Neuron (in vitro differentiated cells): Measurements from ENCODE around the gene LPCAT2.

ENCODE experiments used
- H2AFZ ChIP-seq: one replicate; pipeline ENCODE4 v1.6.1; 2013; ENCODE audit warnings: low read depth, mild to moderate bottlenecking, inconsistent platforms, low read length, moderate library complexity
- H3K27me3 ChIP-seq: one replicate; pipeline ENCODE4 v1.6.1; 2013; ENCODE audit warnings: low read length; ENCODE audit not compliant: insufficient read depth
- H3K36me3 ChIP-seq: one replicate; pipeline ENCODE4 v1.6.1; 2013; ENCODE audit warnings: low read length; ENCODE audit not compliant: insufficient read depth
- H3K4me1 ChIP-seq: one replicate; pipeline ENCODE4 v1.6.1; 2013; ENCODE audit warnings: low read length; ENCODE audit not compliant: insufficient read depth
- H3K4me3 ChIP-seq: 2 replicates; pipeline ENCODE4 v1.5.1; 2013; ENCODE audit warnings: mild to moderate bottlenecking, low read length, moderate library complexity
- H3K9me3 ChIP-seq: one replicate; pipeline ENCODE4 v1.6.1; 2013; ENCODE audit warnings: low read length

Gene LPCAT2

DNA sequence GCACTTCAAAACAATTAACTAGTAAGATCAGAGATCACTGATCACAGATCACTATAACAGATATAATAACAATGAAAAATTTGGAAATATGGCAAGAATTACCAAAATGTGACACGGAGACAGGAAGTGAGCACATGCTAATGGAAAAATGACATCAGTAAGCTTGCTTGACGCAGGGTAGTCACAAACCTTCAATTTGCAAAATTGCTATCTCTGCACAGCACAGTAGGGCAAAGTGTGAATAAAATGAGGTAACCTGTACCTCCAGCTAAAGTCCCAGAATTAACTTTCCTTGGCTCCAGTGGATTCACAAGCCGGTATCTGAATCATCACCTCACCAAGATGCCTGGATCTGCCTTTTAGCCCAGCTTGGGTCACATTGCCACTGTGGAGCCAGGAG lies 34.1 kb upstream of the LPCAT2 start:
- H2AFZ ChIP-seq: no peak overlapping the region
- no peak overlapping the region for H3K4me3 ChIP-seq
- peaks cover 5% of the 10 kb centered on the region for H3K4me1 ChIP-seq
- peaks cover 23% of the 10 kb centered on the region for H3K27me3 ChIP-seq
- H3K9me3 ChIP-seq: no peaks in the 10 kb centered on the region
- H3K36me3 ChIP-seq: no peaks in the 10 kb centered on the region

DNA sequence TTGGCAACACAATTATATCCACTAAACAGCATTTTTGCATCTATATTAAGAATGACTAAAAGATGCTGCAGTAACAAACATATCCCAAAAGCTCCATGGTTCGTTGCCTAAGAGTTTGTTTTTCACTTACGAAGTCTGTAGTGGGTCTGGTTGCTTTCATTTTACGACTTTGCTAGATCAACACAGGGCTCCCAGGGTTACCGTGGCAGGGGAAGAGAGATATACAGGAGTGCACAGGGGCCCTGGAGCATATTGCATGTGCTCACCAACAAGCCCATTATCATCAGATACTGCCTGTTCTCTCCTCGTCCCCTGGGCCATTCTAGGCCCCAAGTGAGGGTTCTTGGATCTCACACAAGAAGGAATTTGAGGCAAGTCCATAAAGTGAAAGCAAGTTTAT lies 33.0 kb upstream of the LPCAT2 start:
- no peaks in the 10 kb centered on the region for H3K9me3 ChIP-seq
- no peak overlapping the region for H3K4me3 ChIP-seq
- H3K27me3 ChIP-seq: peaks cover 28% of the 10 kb centered on the region
- H3K36me3 ChIP-seq: no peaks in the 10 kb centered on the region
- H3K4me1 ChIP-seq: peaks cover 13% of the 10 kb centered on the region
- no peak overlapping the region for H2AFZ ChIP-seq

DNA sequence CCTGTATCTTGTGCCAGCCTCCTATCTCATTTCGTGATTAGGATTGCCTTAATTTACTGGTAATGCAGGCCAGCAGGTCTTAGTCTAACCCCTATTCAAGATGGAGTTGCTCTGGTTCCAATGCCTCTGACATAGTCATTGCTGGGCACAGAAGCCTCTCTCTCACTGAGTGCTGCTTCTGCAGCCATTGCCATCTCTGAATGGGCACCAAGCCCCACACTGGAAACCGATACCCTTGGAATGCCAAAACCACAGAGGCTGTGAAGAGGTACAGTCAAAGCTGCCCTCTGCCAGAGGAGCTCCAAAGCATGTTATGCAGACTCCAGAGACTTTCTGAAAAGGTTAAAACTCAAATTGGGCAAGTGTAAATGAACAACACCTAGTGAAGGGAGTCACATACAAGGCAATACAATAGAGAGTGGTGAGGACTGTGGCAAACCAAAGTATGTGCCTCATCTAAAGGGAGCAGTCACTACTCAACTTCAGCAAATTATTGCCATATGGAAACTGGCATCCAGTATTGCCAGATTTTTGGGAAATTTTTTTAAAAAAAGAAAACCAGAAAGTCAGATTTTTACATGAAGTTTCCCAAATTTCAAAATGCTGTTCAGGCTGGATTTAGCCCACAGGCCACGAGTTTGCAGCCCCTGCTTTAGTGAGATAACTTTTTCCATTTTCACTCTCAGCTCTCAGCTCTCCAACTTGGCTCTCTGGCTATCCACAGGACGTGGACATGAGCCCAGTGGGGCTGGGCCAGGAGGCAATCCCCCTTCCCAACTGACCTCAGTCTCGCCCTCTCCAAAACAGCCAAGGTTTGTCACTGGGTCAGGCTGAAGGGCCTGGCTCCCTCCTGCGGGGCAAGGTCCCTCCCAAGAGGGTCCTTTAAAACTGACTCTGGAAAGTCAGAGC lies 32.0 kb upstream of the LPCAT2 start:
- Histone ChIP-seq H3K36me3 (no peaks in the 10 kb centered on the region), H3K4me1 (peaks cover 13% of the 10 kb centered on the region), H3K9me3 (no peaks in the 10 kb centered on the region), H2AFZ (no peak overlapping the region), H3K27me3 (peaks cover 30% of the 10 kb centered on the region), H3K4me3 (no peak overlapping the region)

DNA sequence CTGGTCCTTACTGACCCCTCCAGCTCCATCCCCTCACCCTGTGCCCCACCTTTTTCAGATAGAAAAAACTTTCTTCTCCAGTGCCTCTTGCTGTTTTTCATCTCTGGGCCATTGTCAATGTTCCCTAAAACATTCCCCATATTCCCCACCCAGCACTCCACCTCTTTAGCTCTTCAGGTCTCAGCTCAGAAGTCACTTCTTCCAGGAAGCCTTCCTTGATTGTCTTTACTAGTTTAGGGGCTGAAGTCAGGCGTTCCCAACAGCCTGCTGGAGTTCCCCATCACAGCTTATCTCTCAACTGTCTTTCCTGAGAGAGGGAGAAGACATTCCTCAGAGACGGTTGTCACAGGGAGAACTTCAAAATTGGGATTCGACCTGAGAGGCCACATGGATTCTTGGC lies 31.1 kb upstream of the LPCAT2 start:
- Histone ChIP-seq H3K9me3 (no peaks in the 10 kb centered on the region), H3K36me3 (no peaks in the 10 kb centered on the region), H3K4me3 (no peak overlapping the region), H3K4me1 (peaks cover 13% of the 10 kb centered on the region), H2AFZ (no peak overlapping the region), H3K27me3 (peaks cover 30% of the 10 kb centered on the region)

DNA sequence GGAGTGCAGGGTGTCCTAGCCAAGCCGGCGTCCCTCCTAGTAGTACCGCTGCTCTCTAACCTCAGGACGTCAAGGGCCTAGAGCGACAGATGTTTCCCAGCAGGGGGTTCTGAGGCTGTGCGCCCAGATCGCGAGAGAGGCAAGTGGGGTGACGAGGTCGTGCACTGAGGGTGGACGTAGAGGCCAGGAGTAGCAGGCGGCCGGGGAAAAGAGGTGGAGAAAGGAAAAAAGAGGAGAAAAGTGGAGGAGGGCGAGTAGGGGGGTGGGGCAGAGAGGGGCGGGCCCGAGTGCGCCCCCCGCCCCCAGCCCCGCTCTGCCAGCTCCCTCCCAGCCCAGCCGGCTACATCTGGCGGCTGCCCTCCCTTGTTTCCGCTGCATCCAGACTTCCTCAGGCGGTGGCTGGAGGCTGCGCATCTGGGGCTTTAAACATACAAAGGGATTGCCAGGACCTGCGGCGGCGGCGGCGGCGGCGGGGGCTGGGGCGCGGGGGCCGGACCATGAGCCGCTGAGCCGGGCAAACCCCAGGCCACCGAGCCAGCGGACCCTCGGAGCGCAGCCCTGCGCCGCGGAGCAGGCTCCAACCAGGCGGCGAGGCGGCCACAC lies 29.9 kb upstream of the LPCAT2 start, which contains the start of gene MMP2:
TSS of gene MMP2 (plus strand) at position 372 of the 603 bp plus-strand sequence. CDS start 282 bp downstream, outside the sequence.
- peaks cover 30% of the 10 kb centered on the region for H3K27me3 ChIP-seq
- peak within 1 kb of the TSS; percentile 93 for H2AFZ ChIP-seq
- no peaks in the 10 kb centered on the region for H3K36me3 ChIP-seq
- H3K9me3 ChIP-seq: no peaks in the 10 kb centered on the region
- peaks cover 13% of the 10 kb centered on the region for H3K4me1 ChIP-seq
- peak within 1 kb of the TSS; percentile 70 for H3K4me3 ChIP-seq

DNA sequence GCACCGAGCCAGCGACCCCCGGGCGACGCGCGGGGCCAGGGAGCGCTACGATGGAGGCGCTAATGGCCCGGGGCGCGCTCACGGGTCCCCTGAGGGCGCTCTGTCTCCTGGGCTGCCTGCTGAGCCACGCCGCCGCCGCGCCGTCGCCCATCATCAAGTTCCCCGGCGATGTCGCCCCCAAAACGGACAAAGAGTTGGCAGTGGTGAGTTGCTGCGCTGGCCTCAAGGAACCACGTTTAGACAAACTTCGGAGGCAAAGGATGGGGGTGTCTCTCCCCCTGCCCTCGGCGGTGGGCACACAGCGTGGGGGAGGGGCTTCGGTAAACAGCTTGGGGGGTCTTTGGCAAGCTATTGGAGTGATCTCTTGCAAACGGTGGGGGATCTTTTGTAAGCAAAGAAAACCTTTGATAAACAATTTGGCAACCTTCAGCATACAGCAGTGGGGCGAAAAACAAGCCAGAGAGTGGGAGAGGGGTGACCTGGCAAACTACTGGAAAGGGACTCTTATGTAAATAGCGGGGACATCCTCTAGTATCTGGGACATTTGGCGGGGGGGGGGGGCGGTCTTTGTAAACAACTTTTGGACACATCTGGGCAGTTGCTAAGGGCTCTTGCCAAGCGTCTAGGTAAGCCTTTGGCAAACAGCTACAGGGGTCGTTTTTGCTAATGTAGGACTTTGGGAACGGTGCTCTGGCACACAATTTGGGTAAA lies 29.3 kb upstream of the LPCAT2 start:
- peak overlapping the region; percentile 70 for H3K4me3 ChIP-seq
- H3K36me3 ChIP-seq: no peaks in the 10 kb centered on the region
- H3K4me1 ChIP-seq: peaks cover 13% of the 10 kb centered on the region
- no peaks in the 10 kb centered on the region for H3K9me3 ChIP-seq
- H2AFZ ChIP-seq: peak overlapping the region; percentile 93
- H3K27me3 ChIP-seq: peaks cover 28% of the 10 kb centered on the region

DNA sequence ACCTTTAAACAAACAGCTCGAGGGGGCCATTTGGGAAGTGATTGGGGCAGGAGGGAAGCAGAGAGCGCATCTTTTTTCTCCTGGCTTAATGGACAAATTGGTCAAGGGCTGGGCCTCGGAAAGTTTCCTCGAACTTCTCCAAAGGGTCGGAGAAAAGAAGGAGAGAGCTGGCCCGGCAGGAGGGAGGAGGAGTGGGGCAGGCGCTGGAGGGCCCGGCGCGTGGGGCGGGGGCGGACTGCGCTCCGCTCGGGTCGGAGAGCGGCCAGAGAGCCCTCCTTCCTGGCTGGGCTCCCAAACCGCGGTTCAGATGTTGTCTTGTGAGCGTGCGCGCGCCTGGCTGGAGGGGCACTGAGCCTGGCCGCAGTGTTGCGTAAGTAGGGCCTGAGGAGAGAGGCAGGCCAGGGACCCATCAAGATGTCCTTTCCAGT lies 28.6 kb upstream of the LPCAT2 start:
- no peaks in the 10 kb centered on the region for H3K9me3 ChIP-seq
- peaks cover 24% of the 10 kb centered on the region for H3K27me3 ChIP-seq
- H3K4me3 ChIP-seq: peak overlapping the region; percentile 70
- H3K4me1 ChIP-seq: peaks cover 13% of the 10 kb centered on the region
- no peaks in the 10 kb centered on the region for H3K36me3 ChIP-seq
- peak overlapping the region; percentile 93 for H2AFZ ChIP-seq

DNA sequence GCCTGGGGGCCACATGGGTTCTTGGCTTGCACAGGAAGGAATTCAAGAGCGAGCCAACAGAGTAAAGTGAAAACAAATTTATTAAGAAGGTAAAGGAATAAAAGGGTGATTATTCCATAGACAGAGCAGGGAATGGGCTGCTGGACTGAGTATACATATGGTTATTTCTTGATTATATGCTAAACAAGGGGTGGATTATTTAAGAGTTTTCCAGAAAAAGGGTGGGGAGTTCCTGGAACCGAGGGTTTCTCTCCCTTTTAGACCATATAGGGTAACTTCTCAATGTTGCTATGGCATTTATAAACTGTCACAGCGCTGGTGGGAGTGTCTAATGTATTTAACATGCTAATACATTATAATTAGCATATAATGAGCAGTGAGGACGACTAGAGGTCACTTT lies 27.8 kb upstream of the LPCAT2 start:
- Histone ChIP-seq H3K36me3 (peaks cover under 1% of the 10 kb centered on the region), H3K27me3 (peaks cover 24% of the 10 kb centered on the region), H3K4me3 (peak overlapping the region; percentile 70), H3K9me3 (no peaks in the 10 kb centered on the region), H3K4me1 (peaks cover 13% of the 10 kb centered on the region), H2AFZ (no peak overlapping the region)

DNA sequence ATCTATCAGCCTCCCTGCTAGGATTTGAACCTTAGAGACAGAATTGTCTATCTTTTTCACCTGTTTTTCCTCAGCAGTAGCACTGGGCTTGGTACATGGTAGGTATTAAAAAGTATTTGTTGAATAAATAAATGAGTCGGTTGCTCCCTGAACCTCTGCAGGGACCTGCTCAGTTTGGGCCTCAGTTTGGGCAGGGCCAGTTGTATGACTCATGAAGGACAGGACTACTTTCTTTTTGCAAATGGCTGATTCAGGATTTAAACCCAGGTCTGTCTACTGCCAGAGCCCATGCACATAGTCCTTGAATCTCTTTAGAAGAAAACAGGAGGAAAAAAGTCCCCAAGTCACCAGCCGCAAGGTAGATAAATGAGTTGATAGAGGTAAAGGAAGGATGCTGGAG lies 26.8 kb upstream of the LPCAT2 start:
- no peak overlapping the region for H3K4me3 ChIP-seq
- no peak overlapping the region for H2AFZ ChIP-seq
- peaks cover 24% of the 10 kb centered on the region for H3K27me3 ChIP-seq
- H3K9me3 ChIP-seq: no peaks in the 10 kb centered on the region
- peaks cover 6% of the 10 kb centered on the region for H3K36me3 ChIP-seq
- peaks cover 13% of the 10 kb centered on the region for H3K4me1 ChIP-seq

DNA sequence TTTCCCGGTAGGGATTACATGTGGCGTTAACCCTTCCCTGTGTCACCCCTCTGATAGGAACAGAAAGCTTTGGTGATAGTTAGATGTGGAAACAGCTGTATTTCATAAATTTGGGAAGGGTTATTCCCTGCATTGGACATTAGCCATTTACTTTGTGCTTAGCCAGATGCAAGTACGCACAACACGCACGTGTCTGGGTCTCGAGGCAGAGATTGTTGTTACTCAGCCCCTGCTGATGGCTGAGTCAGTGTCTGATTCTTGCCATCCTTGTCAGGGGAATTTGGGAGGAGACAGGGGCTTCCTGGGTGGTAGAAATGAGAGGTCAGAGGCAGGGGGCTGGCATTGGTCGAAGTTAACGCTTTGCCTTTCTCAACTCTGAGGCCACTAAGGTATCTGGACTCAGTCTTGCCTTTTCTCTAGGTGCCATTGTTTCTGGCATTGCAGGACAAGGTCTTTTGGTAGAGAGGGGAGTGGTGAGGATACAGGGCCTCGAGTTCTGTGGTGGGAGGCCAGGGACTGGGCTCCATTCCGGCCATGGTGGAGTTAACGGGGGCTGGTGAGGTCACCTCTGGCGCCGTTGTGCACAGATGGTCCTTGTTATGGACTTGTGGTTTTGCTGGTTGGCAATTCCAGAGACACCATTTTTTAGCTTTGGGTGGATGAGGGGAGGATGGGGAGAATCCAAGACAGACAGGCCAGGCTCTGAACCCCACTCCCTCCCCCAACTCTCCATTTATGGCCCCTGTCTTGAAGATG lies 21.6 kb upstream of the LPCAT2 start:
- Histone ChIP-seq H2AFZ (no peak overlapping the region), H3K9me3 (no peaks in the 10 kb centered on the region), H3K4me1 (no peaks in the 10 kb centered on the region), H3K36me3 (peaks cover 21% of the 10 kb centered on the region), H3K4me3 (no peak overlapping the region), H3K27me3 (no peaks in the 10 kb centered on the region)

DNA sequence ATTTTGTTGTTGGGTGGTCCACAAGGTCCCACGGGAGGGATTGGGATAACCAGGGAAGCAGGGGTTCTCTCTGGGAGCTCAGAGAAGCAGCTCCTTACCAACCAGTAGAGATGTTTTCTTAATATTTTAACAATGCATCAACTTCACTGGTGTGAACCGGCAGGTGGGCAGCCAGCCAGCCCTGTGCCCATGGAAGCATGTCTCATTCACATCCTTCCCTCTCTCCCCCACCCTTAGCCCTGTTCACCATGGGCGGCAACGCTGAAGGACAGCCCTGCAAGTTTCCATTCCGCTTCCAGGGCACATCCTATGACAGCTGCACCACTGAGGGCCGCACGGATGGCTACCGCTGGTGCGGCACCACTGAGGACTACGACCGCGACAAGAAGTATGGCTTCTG lies 20.6 kb upstream of the LPCAT2 start:
- Histone ChIP-seq H2AFZ (no peak overlapping the region), H3K27me3 (no peaks in the 10 kb centered on the region), H3K9me3 (no peaks in the 10 kb centered on the region), H3K4me1 (no peaks in the 10 kb centered on the region), H3K36me3 (peaks cover 21% of the 10 kb centered on the region), H3K4me3 (no peak overlapping the region)

DNA sequence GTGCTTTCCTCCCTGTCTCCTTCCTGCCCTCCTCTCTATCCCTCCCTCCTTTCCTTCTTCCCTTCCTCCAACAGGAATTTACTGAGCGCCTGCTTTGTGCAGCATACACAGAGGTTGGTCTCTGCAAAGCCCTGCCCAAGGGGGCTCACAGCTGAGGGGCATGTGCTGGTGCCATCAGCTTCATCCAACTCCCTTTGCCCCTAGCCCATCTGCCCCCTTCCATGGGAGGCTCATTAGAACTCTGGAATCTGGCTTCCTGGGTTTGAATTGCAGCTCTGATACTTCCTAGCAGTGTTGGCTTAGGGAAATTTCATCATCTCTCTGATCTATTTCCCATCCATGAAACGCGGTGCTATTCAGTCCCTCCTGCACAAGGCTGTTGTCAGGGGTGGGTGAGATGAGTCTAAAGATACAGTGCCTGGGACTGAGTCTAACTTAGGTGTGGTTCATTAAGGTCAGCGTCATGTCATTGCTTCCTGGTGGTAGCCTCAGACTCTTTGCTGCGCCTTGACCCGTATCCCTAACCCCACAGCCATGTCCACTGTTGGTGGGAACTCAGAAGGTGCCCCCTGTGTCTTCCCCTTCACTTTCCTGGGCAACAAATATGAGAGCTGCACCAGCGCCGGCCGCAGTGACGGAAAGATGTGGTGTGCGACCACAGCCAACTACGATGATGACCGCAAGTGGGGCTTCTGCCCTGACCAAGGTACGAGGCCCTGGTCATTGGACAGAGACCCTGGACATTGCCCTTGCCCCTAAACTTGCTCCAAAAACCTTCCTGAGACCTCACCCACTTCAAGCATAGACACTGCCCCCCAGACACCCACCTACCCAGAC lies 19.5 kb upstream of the LPCAT2 start:
- no peaks in the 10 kb centered on the region for H3K27me3 ChIP-seq
- peaks cover 21% of the 10 kb centered on the region for H3K36me3 ChIP-seq
- H3K4me1 ChIP-seq: no peaks in the 10 kb centered on the region
- H3K9me3 ChIP-seq: no peaks in the 10 kb centered on the region
- no peak overlapping the region for H3K4me3 ChIP-seq
- H2AFZ ChIP-seq: no peak overlapping the region
